ENCODE measurements around the gene ZNF653.

Gene ZNF653

DNA sequence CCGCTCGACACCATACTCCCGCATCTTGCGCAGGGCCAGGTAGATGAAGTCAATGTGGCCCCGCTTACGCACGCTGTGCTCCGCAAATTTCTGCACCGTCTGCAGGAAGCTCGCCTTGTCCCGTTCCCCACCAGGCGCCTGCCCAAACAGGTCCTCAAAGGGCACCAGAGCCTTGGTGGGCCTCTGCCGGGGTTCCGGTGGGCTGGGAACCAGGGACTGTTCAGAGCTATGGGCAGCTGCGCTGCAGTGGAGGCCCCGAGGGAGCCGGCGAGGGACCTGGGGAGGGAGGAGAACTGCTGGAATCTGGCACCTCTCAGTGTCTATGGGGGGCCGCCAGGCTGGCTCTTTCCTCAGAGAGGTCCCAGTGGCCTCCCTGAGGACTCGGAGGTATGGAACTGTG lies 8.3 kb upstream of the ZNF653 start:
- DNase-seq (ENCODE audit: low read depth), result no peak

DNA sequence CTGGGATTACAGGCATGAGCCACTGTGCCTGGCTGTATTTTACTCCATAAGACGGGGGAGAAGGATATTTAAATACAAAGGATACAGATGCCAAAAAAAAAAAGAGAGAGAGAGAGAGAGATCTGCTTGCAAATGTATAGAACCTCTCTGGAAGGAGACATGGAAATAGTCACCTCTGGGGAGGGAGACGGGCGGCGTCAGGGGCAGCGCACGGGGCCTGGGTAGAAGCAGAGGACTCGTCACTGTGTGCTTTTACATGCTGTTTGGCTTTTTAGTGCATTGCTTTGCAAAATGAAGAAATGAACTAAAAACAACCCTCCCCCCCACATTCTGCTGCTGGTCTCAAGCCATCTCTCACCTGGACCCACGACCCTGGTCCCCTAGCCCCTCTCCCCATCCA lies 4.8 kb upstream of the ZNF653 start:
- no peak for DNase-seq (ENCODE audit: low read depth)

DNA sequence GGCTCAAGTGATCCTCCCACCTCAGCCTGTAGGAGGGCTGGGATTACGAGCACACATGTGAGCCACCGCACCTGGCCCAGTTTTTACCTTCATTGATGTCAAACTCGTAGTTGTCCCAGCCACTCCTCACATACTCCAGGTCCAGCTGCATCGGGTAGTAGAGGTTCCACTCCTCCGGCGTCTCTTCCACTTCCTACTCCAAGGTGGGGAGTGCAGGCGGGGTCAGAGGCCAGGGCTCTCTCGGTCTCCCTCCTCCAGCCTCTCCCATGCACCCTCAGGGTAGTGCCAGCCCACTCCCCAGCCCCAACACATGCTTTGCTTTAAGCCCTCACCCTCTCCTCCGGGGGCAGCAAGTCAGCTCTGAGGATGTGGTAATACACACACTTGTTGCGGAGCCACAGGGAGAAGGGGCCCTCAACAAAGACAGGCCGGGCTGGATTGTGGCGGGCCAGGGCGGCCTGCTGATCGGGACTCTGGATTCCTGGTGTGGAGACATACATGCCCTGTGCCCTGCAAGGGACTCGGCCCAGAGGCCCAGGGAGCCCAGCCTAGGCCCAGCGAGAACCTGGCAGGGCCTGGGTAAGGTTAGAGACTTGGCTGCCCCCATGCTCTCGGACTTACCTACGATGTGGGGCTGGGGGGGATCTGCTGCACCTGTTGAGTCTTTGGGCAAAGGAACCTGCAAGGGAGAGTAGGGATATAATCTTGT lies 1.9 kb upstream of the ZNF653 start:
- no peak for DNase-seq (ENCODE audit: low read depth)

DNA sequence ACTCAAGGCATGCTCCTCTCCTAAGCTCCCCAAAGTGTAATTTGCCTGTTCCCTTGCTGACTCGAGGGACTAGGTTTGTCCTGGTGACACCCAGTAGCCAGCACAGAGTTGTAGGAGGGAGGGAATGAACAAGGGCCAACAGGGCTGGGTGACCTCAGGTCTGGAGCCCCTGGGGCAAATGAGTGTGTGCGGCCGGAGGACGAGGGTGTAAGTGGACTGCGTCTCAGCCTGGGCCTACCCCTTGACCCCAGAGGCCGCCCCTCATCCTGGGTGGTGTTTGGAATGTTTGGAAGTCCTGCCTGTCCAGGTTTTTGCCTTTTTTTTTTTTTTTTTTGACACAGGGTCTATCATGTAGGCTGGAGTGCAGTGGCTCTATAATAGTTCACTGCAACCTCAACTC lies 1.3 kb upstream of the ZNF653 start:
- DNase-seq (ENCODE audit: low read depth), result no peak

DNA sequence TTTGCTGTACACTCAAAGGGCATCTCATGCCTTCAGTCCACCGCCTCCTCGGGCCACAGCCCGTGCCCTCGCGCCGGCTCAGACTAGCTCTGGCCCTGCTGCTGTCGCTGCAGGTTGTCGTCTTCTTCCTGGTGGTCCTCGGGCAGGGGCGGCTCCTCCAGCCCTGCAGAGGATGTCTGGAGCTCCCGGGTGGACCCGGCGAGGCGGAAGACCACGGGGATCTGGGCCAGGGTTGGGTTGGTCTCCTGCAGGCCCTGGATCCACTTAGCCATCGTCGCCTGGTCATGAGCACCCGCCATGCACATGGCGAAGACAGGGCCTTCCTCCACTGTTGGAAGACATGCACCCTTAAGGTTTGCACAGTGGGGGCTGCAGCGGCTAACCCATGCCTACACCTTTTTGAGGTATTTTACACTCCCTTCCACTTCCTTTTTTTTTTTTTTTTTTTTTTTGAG lies 489 bp upstream of the ZNF653 start:
- DNase-seq (ENCODE audit: low read depth), result no peak

DNA sequence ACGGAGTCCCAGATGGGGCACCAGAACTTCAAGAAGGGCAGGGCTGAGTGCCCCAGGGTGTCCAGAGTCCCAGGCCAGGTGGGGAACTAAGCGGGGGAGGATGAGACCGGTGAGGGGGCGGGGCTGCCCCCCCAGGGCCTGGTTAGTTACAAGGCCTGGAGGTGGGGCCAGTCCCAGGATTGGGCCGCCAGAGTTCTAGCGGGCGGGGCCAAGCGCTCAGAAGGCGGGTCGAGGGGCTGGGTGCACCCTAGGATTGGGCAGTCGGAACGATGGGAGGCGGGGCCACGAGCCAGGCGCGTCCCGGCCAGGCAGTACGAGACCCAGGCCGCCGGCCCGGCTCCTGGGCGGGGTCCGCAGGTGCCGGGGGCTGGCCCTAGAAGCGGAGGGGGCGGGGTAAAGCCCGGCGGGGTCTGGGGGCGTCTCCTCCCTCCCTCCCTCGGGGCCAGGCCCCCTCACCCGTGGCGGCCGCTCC lies 571 bp downstream of the ZNF653 start:
- peak; percentile 95 for DNase-seq (ENCODE audit: low read depth)

DNA sequence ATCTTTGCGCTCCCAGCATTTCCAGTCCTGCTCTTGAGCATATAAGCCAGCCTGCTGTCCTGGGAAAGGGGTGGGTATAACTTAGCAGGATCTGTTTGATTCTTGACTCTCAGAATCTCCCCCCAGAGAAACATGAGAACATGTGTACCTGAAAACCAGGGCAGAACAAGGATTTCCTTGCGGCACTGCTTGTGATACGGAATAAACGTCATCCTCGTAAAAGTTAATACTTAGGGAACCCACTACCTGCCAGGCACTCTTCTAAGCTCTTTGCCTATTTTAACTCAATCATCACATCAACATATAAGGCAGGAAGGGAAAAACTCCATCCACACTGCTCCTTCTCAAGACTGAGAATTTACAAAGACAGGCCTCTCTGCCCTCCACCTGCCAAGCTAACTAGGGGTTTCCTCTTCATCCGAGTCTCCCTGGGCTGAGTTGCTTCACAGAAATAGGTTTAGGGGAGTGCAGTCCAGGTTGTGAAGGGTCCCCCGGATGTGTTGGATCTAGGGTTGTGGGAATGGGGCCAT lies 1.1 kb downstream of the ZNF653 start:
- DNase-seq (ENCODE audit: low read depth), result no peak

DNA sequence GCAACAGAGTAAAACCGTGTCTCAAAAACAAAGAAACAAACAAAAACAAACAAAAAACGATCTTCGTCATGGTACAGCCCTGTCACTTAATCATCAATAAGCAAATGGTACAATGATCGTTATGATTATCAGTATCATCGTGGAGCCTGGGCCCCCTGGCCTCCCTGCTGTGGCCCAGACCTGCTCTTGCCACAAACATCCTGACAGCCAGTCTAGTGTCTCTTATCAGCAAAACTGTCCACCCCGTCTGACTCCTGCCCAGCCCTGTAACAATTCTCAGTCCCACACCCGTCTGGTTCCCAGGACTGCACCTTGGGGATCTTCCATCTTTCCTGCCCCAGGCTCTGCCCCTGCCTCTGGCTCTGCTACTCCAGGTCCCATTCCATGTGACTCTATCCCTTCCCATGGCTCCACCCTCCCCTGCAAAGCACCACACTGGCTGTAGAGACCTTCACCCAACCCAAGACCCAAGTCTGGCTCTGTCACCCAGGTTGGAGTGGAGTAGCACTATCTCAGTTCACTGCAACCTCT lies 5.7 kb downstream of the ZNF653 start:
- no peak for DNase-seq (ENCODE audit: low read depth)

DNA sequence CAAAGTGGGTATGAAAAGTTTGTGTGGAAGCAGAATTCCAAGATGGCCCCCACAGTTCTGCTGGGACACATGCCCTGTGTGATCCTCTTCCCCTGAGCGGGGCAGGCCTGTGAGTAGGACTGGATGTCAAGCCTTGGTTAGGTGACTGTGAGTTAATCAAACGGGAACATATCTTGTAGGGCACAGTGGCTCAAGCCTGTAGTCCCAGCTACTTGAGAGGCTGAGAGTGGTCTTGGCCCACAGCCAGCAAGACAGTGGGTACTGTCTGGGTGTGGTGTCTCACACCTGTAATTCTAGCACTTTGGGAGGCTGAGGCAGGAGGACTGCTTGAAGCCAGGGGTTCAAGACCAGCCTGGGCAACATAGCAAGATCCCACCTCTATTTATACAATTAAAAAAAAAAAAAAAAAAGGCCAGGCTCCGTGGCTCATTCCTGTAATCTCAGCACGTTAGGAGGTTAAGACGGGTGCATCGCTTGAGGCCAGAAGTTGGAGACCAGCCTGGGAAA lies 6.4 kb downstream of the ZNF653 start:
- no peak for DNase-seq (ENCODE audit: low read depth)

DNA sequence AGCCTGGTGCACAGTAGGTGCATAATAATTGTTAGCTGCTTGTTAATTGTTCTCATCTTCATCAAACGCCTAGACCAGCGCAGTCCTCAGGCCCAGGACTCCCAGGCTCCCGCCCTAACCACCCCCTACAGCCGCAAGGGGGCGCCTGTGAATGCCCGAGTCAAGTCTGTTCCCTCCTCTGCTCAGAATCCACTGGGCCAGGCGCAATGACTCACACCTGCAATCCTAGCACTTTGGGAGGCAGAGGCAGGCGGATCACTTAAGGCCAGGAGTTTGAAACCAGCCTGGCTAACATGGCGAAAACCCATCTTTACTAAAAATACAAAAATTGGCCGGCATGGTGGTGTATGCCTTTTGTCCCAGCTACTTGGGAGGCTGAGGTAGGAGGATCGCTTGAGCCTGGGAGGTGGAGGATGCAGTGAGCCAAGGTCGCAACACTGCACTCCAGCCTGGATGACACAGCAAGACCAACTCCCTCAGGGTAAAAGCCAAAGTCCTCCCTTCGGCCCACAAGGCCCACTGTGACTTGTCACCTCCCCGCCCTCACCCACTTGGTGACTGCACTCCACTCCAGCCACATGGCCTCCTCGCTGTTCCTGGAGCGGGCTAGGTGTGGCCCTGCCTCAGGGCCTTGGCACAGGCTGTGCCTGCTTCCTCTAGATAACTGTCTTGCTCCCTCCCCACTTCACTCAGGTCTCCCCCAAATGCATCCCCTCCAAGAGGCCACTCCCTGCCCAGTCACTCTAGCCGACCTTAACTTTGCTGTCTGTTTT lies 9.1 kb downstream of the ZNF653 start:
- peak; percentile 85 for DNase-seq (ENCODE audit: low read depth)

DNA sequence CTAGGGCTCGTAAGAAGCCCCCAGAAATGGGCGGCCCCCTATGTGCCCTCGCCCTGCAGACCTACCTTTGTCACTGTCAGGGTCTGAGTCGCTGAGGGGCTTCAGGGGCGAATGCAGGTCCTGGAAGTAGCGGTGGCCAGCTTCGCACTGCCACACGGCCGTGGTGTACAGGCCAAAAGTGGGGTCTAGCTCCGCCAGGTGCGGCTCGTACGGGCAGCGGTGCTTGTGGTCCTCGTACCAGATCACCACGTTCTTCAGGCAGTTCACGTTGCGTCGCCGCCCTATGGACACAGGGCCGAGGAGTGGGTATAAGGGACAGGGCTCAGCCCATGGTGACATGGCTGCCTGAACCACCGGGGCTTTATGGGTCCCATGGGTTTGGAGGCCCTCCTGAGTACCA lies 9.8 kb downstream of the ZNF653 start:
- DNase-seq (ENCODE audit: low read depth), result no peak

DNA sequence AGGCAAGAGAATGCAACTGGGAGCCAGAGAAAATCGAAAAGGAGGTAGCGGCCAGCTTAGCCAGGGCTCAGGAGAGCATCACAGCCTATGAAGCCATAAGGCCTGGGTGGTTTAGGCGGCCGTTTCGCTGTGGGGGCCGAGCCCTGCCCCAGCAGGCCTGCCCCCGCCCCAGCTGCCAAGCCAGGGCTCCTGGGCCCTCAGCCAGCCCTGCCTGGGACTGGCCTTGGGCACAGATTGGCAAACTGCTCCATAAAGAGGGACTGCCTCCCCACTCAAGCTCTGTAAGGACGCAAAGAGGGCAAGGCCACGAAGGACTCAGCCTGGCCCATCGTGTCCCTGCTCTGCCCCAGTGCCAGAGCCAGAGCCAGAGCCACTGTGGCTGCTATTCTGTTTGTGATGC lies 10.2 kb downstream of the ZNF653 start:
- no peak for DNase-seq (ENCODE audit: low read depth)

DNA sequence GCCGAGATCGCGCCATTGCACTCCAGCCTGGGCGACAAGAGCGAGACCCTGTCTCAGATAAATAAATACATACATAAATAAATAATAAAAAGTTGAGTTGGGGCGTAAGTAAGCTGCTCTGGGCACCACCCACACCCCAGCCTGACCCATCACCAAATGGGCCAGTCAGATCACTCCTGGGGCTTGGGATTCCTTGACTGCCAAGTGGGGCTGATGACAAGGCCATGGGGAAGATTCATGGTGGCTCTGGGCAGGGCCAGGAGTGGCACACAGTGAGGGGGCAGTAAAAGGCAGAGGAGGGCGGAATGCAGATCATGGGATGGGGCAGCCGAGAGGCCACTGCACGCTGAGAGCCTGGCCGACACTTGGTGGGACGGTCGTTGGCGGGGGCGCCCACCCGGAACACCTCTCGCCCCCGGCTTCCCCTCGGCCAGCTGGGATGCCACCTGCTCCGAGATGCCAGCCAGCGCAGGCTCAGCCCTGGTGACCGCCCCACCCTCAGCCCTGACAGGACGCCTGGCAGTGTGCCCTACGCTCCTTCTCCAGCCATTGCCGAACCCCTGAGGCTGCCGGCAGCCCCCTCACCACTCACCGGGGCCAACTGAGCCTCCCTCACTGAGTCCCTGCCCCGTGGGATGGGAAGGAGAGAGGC lies 10.9 kb downstream of the ZNF653 start:
- DNase-seq (ENCODE audit: low read depth), result no peak

DNA sequence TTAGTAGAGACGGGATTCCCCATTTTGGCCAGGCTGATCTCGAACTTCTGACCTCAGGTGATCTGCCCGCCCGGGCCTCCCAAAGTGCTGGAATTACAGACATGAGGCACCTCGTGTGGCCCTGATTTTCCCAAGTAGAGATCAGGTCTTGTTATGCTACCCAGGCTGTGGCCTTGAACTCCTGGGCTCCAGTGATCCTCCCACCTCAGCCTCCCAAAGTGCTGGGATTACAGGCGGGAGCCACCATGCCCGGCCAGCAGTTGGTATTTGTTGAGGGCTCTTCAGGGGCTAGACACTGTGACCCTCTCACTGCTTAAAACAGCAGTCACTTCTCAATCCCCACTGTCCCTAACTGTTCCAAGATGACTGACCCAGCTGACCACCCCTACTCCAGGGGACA lies 16.3 kb downstream of the ZNF653 start:
- DNase-seq (ENCODE audit: low read depth), result no peak

DNA sequence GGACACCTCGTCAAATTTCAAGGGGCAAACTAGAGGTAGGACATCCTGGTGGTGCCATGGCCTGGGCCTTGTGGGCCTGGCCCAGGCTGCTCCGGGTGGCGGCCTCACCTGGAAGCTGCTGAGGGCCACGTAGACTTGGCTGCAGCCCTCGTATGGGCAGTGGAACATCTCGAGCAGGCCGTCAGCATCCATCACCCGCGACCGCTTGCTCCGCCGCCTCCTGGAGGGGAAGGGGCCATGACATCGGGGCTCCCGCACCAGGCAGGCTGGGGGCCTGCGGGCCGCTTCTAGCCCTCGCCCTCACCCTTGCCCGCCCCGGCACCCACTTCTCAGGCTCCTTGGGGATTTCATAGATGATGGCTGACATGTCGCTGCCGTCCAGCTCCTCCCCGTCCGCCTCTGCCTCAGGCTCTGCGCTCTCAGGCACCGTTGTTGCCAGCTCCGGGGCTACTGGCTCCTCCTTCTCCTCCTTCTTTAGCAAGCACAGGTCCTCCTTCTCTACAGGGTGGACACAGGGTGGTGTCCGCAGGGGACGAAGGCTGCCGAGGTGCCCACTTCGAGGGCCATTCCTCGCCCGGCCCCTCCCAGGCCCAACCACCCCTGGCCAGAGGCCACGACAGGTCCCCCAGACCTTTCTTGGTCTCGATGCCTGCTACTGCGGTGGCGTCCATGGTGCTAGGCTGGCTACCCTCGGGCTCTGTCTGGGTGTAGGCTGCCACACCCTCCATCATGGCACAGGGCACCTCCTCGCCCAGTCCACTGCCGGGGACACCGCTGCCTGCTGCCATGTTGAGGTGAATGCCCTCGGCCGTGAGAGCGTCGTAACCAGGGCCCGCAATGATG lies 18.8 kb downstream of the ZNF653 start:
- no peak for DNase-seq (ENCODE audit: low read depth)

DNA sequence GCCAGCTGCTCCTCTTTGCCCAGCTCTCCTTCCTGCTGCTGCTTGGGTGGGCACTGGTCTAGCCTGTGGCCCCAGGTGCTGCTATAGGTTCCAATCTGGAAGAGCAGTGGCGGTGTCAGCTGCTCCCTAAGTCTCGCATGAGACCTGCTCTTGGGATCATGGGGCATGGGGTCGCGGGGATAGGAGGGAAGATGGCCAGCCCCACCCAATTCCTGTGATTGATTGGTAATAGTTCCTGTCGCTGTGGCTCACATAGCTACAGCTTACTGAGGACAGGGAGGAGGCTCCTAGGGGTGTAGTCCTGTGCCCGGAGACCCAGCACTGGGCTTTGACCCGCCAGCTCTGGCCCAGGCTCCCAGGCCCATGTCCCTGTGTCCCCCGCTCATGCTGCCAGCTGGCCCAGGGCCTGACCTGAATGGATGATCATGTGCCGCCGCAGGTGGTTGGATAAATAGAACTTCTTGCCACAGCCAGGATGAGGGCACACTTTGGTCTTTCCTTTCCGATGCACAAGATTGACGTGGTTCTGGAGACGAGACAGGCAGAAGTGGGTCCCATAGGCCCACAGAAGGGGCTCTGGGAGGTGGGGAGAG lies 20.3 kb downstream of the ZNF653 start:
- no peak for DNase-seq (ENCODE audit: low read depth)

DNA sequence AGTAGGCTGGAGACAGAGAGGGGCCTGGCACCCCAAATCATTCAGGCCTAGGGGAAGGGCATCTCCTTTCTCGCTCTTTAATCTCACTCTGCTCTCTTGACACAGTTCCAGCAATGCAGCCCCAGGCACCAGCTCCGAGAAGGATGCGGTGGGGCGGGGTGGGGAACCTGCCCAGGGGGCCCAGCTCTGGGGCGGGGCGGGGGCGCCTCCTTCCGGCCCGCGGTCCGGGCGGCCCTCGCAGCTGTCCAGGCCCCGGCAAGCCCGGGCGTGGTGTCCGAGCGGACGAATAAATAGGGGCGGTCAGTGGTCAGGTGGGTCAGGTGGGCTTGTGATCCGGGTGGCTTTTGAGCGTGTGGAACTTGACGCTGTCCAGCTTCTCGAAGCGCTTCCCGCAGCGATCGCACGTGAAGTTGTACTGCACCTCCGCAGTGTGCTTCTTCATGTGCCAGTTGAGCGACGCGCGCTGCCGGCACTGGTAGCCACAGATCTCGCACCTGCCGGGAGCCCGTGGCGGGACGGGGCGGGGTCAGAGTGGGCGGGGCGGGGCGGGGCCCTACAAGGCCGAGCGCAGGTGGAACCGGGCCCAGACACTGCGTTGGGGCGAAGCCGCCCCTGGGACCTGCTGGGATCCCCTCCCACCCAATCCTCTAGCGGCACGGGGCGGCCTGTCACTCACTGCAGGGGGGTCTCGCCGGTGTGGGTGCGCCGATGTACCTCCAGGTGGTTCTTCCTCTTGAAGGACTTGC lies 22.1 kb downstream of the ZNF653 start:
- DNase-seq (ENCODE audit: low read depth), result no peak

DNA sequence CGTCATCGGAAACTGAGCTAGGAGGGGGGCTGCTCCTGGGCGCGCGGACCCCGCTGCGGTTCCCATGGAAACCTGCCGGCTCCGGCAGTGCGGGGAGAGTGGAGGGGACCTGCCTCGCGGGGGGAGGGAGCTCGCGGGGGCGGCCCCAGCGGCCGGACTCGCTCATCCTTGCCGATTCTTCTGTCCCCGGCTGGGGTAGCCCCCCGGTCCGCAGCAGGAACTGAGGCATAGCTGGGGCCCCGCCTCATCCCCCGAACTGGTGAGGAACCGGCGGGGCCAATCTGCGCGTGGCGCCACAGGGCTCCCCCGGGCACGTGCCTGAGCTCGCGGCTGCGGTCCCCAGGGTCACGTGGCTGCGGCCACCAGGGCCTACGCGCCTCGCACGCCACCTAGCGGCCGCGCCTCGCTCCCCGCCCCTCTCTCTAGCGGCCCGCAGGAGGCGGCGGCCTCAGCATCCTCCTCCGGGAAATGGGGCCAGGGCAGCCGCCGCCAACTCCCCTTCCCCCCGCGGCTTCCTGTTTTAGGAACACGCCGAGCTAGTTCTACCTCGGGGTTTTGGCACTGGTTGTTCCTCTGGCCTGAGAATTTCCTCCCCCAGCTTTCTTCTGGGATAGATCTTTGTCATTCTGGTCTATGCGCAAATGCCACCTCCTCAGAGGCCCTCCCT lies 23.1 kb downstream of the ZNF653 start:
- peak; percentile 75 for DNase-seq (ENCODE audit: low read depth)

DNA sequence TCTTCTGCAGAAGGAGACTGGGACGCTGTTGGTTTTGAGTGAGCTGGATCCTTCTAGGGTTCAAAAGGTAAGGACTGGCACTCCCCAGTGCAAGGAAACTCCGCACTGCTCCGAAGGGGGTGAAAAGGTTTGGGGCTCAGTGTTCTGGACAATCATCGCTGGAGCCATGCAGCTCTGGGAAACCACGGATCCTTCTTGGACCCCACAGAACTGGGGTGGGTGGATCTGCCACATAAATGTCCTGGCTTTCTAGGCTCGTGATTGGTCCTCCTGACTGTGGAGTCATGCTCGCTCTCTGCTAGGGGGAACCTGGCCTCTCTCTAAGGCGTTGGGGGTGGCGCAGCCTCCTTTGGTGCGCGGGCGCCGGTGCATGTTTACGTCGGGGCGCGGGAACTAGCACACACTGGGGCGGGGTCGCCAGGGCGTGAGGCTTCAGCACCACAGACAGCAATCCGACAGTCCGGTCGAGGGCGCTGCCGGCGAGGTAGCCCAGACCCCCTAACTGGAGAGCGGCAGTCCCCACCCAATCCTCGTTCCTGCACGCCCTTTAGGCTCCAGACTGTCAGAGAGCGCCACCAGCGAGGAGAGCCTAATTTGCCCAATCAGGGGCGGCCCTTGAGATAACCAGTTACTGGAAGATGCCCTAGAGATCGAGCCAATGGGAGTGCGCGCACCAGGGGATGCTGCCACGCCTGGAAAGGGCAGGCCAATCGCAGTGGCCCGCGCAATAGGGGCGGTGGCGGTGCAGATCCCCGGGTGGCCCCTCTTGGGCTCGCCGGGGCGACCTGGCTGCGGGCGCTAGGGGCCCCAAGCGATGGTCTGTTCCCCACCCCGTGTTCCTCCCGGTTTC lies 23.9 kb downstream of the ZNF653 start:
- DNase-seq (ENCODE audit: low read depth), result peak; percentile 93

All from iris pigment epithelial cell (primary cell).